ENCODE data around the gene SLC7A1. TPM values are rescaled to one million over a fixed set of nuclear protein-coding genes. Genes with fewer than 3 reads are reported as not detected.

Gene SLC7A1
- total and polyA plus RNA-seq, 2 of the 13 experiments (the other 11 are each of a cell fraction or from before 2014, with no cell fraction given) = 14.5 to 15.3 TPM

DNA sequence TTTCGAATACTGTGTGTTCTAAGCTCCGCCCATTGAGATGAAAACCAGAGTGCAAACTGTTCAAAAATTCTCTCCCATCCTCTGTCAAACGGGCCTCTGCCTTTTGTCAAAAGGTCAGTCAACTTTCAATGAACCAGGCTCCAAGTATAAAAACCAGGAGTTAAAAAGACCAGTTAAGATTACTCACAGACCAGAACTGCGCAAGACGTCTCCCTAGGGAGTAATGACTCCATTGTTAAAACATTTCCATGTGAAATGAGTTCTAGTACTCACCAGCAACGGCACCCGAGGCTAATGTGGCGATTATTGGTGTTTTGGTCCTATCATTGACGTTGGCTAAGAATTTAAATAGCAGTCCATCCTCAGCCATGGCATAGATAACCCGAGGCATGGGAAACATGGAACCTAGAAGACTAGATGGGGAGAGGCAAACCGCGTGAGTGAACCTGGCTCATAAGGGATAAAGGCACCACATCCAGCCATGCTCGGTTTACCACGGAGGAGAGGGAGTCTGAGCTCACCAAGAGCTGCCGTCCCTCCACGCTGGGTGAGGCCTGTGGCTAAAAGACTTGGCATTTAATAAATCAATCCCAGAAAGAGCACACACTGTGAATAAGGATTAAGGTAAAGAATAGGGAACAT, 73.3 kb downstream of the SLC7A1 start:
- ATAC-seq (no peak), DNase-seq (ENCODE audit: low spot score) (no peak), FAIRE-seq (no peak)
- no peaks in the 10 kb centered on the region for H3K27me3 ChIP-seq (ENCODE audit: control insufficient read depth in 1 of 2, insufficient read depth in 2 of 2, low read length in 2 of 2)
- BruUV-seq (replicated peaks) = no TSS peak
- no peak overlapping the region for H3K9ac ChIP-seq (ENCODE audit: insufficient read depth, low read depth, low read length)
- ChIA-PET CTCF (ENCODE audit: low intra/inter-chr PET ratio, low total read pairs) (no interaction called here), POLR2A (no interaction called here)
- H3K4me3 ChIP-seq (replicated peaks in 1 of 3; ENCODE audit: insufficient read depth in 1 of 3, low read depth in 2 of 3, low read length in 3 of 3) = no peak overlapping the region
- intact Hi-C loops (cut with micrococcal nuclease; ENCODE audit: unreplicated experiment) = no loop called here
- peaks cover 2% of the 10 kb centered on the region for H4K20me1 ChIP-seq (ENCODE audit: insufficient read depth, low read length)
- H3K9me3 ChIP-seq (ENCODE audit: low read length) = no peaks in the 10 kb centered on the region
- 98% methylated on average over 16 of the region's 16 CpGs for WGBS (ENCODE audit: low lambda C conversion rate)
- no peak overlapping the region for H2AFZ ChIP-seq (ENCODE audit: low read length)
- no peaks in the 10 kb centered on the region for H3K79me2 ChIP-seq (ENCODE audit: insufficient read depth, low read length)
- TF ChIP-seq GTF3A (CRISPR knock-in tag; conservative IDR thresholded peaks at IDR 0.05) = no peak
- peak; percentile 50 for TF ChIP-seq RBM22 (optimal IDR thresholded peaks at IDR 0.05; ENCODE audit: low read length)
- in situ Hi-C loops (cut with HindIII; ENCODE audit: extremely low pct_ligation_motif_present, low pct_unique_long_range_greater_than_20kb) = no loop called here
- H3K27ac ChIP-seq (ENCODE audit: extremely low read length, insufficient read depth, low read length) = no peak overlapping the region
- H3K4me1 ChIP-seq (ENCODE audit: insufficient read depth, low read length) = no peaks in the 10 kb centered on the region
- H3K4me2 ChIP-seq (ENCODE audit: low read depth, low read length) = no peak overlapping the region
- peaks cover 42 to 79% of the 10 kb centered on the region in 2 experiments for H3K36me3 ChIP-seq (replicated peaks in 1 of 2; ENCODE audit: control insufficient read depth in 1 of 2, insufficient read depth in 2 of 2, low read length in 2 of 2)

DNA sequence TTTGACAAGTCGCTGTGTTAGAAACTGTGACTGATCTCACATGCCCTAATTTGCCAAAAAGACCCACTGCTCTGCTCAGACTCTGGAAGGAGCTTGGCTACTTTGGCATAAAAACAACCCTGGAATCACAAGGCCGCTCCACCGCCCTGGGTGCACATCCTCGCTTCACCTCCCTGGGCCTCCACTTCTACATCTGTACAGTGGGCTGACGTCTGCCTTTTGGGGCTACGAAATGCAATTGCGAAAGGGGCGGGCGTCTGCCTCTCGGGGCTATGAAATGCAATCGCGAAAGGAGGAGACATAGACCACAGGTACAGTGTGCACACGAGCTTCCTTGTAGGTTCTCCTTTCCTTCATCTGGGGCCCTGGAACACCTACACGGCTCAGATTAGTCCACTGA, 74.2 kb downstream of the SLC7A1 start:
- TF ChIP-seq NFATC3 (CRISPR knock-in tag; IDR thresholded peaks at IDR 0.05) (no peak), HNRNPUL1 (IDR thresholded peaks at IDR 0.05; ENCODE audit: low read depth, low read length) (no peak), ZNF629 (CRISPR knock-in tag; conservative IDR thresholded peaks at IDR 0.05) (peak; percentile 36; the same call in 1 of the 2 replicates)
- H4K20me1 ChIP-seq (ENCODE audit: insufficient read depth, low read length) = peaks cover 2% of the 10 kb centered on the region
- no peaks in the 10 kb centered on the region for H3K4me1 ChIP-seq (ENCODE audit: insufficient read depth, low read length)
- no peaks in the 10 kb centered on the region for H3K79me2 ChIP-seq (ENCODE audit: insufficient read depth, low read length)
- peaks cover 44 to 82% of the 10 kb centered on the region in 2 experiments for H3K36me3 ChIP-seq (replicated peaks in 1 of 2; ENCODE audit: control insufficient read depth in 1 of 2, insufficient read depth in 2 of 2, low read length in 2 of 2)
- H3K9ac ChIP-seq (ENCODE audit: insufficient read depth, low read depth, low read length) = no peak overlapping the region
- WGBS (ENCODE audit: low lambda C conversion rate) = 99% methylated on average over 14 of the region's 14 CpGs
- FAIRE-seq (no peak), ATAC-seq (no peak), DNase-seq (ENCODE audit: low spot score) (no peak)
- H3K4me2 ChIP-seq (ENCODE audit: low read depth, low read length) = no peak overlapping the region
- H3K9me3 ChIP-seq (ENCODE audit: low read length) = no peaks in the 10 kb centered on the region
- intact Hi-C loops (cut with micrococcal nuclease; ENCODE audit: unreplicated experiment) = no loop called here
- no peak overlapping the region for H3K27ac ChIP-seq (ENCODE audit: extremely low read length, insufficient read depth, low read length)
- ChIA-PET POLR2A (no interaction called here), CTCF (ENCODE audit: low intra/inter-chr PET ratio, low total read pairs) (no interaction called here)
- H2AFZ ChIP-seq (ENCODE audit: low read length) = no peak overlapping the region
- in situ Hi-C loops (cut with HindIII; ENCODE audit: extremely low pct_ligation_motif_present, low pct_unique_long_range_greater_than_20kb) = no loop called here
- no TSS peak for BruUV-seq (replicated peaks)
- no peaks in the 10 kb centered on the region for H3K27me3 ChIP-seq (ENCODE audit: control insufficient read depth in 1 of 2, insufficient read depth in 2 of 2, low read length in 2 of 2)
- no peak overlapping the region for H3K4me3 ChIP-seq (replicated peaks in 1 of 3; ENCODE audit: insufficient read depth in 1 of 3, low read depth in 2 of 3, low read length in 3 of 3)
